LoVo (cell line): ENCODE measurements around the gene PLA2G12A.

ENCODE experiments used
- DNase-seq: peaks from one replicate; pipeline ENCODE4 v3.0.0-alpha.2; 2016; ENCODE audit warnings: low spot score

Gene PLA2G12A

GRCh38 chr4:109729718-109730618 is at the start of gene PLA2G12A:
PLA2G12A (minus strand) TSS chr4:109730070; CDS start chr4:109729809, 261 bp downstream.
- DNase-seq, result peak; percentile 90

DNA sequence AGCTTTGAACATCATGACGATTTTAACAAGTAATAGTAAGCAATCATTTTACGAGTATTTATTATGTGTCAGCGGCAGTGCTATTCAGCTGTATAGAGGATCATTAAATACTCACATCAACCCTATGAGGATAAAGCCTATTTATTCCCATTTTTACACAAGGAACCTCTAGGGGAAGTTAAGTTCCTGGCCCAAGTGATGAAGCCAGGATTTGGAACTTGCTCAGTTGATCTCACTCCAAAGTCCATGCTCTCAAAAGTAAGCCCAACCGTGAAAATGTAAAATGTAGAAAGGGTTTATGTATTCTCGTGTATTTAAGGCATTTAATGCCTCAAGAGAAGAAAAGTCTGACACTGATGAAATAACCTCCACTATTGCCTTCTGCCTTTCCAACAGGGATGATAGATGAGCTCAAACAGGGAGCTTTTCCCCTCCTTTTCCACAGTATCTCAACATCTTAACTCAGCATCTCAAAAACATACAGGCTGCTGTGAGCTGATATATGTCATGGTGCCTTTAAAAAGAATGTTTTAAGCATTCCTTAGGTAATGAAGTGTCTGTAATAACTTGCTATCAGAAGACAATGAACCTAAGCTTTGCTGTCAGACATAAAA is 35.0 kb upstream of the PLA2G12A start:
- DNase-seq, result no peak

- no peak for DNase-seq
These were observed 34.5 kb upstream of the PLA2G12A start for GRCh38 chr4:109764376-109764775.

DNA sequence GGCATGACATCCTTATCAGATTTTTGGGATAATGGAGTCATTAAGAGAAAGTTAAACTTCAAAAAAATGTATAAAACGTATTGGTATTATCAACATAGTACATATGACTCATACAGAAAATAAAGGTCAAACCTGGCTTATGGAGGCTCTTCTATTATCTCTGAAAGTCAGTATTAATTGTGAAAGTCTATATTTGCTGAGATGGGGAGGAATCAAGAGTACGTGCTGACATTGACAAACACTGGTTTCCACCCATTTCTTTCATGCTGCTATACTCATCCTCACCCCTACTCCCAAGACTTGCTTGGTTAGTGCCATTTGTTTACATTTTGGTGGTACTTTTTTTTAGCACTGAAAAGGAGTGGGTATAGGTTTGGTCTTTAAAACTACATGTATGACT is 30.8 kb upstream of the PLA2G12A start:
- no peak for DNase-seq

- DNase-seq, result no peak
These were observed 25.8 kb upstream of the PLA2G12A start for GRCh38 chr4:109755656-109756055.

DNA sequence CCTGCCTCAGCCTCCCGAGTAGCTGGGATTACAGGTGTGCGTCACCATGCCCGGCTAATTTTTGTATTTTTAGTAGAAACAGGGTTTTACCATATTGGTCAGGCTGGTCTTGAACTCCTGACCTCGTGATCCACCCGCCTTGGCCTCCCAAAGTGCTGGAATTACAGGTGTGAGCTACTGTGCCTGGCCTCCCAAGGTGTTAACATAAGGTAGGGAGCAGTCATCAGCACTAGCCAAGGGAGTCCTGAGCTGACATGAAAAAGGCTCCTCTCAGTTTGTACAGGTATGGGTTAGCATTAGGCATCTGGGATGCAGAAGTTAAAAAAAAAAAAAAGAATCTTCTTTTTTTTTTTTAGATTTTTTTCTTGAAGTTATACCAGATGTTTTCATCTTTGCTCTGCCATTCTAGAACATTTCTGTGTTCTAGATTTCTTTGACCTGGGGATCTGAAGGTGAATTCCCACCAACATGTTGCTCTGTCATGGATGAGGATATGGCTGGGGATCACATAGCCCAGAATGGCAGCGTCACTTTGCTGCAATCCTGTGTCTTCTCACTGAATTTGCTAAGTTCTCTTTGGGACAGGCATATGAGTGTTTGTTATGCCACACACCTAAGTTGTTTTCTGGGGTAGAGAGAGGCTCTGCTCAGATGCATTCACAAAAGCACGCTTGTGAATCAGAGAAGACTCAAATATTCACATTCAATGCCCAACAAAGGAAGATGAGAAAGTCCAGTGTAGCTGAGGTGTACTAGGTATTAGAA is 24.4 kb upstream of the PLA2G12A start:
- no peak for DNase-seq

- DNase-seq, result no peak
These were observed 22.7 kb upstream of the PLA2G12A start for GRCh38 chr4:109752525-109752924.

DNA sequence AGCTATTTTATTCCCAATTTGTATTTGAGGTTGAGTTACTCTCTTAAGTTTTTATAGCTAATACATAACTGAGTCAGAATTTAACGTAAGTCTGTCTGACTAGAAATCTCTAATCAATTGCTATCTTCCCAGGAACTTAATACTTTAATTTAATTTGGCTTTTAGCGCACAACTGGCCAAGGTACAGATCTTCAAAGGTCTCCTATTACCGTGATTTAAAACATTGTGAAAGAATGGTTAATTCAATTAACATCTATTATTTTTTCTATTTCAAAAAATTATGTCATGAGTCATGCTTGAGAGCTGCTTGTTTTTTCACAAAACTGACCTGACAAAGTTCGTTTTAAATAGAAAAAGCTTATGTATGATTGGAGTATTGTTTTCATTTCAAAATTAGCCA is 22.0 kb upstream of the PLA2G12A start:
- DNase-seq, result no peak

DNA sequence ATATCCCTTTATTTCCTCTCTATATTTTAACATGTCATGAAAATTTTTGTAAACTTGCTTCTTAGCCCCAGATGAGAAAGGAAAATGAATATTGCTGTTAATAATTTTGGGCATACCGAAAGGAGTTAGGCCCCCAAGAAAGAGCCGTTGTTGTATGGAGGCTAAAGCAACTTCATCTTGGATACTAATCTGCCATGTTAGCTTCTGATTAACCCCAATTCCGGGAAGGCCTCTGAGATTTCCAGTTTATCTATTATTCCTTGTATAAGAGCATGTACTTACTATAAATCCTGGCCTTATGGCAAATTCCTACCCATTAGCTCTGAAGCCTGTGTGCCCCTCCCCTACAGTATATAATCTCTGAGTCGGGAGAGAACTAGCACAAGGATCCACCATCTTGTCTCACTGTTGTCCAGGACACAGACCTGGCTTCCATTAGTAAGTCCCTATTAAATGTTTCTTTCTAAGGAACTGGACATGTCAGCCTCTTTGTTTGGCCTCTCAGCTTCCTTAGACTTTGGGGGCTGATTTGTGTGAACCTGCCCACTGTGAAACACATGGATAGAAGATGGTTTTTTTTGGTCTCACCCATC is 20.9 kb upstream of the PLA2G12A start:
- DNase-seq, result no peak

- DNase-seq, result no peak
These were observed 19.7 kb upstream of the PLA2G12A start for GRCh38 chr4:109749388-109750082.

DNA sequence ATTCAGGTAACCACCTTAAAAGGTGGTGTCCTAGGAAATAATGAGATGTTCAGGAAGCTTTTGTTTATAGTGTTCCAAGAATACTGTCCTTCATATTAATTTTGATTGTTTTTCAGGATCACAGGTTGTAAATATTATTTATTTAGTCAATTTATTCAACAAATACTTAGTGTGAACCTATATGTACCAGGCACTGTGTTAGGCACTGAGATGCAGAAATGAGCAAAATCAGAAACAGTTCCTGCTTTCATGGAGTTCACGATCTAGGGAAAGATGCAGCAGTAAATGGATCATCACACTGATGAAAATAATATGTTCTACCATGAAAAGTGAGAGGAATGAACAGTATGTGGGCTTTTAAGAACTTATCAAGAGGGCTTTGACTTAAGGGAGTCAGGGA is 18.2 kb upstream of the PLA2G12A start:
- no peak for DNase-seq

DNA sequence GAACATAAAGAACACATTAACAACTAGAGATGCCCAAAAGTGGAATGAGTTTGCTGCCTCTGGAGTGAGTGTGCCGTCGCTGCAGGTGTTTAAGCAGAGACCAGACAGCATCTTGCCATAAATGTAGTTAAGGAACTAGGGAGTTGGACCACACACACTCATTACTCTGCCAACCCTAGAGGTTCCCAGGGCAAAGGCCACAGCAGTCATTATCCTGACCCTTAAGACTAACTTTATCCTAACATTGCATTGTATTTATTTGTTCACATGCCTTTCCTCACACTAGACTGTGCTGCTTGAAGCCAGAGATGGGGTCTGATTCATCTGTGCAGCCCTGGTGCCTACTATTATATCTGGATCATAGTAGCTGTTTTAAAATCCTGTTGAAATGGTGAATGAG is 16.9 kb upstream of the PLA2G12A start:
- DNase-seq, result no peak

GRCh38 chr4:109745830-109746229 is 16.0 kb upstream of the PLA2G12A start:
- no peak for DNase-seq

- no peak for DNase-seq
These were observed 9.7 kb upstream of the PLA2G12A start for GRCh38 chr4:109739547-109739946.

- DNase-seq, result no peak
These were observed 8.4 kb upstream of the PLA2G12A start for GRCh38 chr4:109738104-109738872.

DNA sequence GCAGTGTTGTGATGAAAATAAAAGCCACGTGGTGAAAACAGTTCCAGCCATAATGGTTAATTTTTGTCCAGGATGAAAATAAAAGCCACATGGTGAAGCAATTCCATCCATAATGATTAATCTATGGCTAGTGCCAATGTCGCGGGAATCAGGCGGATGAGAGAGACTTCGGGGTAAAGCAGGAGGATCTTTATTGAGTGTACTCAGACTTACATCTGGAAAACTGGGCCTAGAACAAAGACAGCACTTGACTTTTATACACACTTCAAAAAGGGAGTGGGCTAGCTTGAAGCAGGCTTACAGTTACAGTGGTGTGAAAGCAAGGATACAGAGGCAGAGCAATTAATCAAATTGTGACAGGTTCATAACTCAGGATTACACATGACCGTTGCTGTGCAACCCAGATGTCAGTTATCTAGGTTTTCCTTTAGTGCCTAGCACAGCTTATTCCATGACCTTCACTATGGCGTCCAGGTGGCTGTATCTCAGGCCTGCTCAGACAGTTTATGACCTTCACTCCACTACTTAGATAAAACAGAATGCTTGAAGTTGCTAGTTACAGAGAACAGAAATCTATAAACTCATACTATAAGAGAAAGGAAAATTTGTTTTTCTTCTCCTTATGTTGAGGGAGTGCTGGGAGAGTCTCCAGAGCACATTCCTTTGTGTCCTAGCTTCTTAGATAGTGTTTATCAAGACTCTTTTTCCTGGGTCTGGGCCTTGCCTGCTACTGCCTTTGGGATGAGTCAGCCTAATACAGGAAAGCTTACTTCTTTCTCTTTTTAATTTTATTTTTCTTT is 5.9 kb upstream of the PLA2G12A start:
- no peak for DNase-seq

GRCh38 chr4:109733728-109734127 is 3.9 kb upstream of the PLA2G12A start:
- no peak for DNase-seq

GRCh38 chr4:109730619-109731545 is 1.0 kb upstream of the PLA2G12A start:
- no peak for DNase-seq

DNA sequence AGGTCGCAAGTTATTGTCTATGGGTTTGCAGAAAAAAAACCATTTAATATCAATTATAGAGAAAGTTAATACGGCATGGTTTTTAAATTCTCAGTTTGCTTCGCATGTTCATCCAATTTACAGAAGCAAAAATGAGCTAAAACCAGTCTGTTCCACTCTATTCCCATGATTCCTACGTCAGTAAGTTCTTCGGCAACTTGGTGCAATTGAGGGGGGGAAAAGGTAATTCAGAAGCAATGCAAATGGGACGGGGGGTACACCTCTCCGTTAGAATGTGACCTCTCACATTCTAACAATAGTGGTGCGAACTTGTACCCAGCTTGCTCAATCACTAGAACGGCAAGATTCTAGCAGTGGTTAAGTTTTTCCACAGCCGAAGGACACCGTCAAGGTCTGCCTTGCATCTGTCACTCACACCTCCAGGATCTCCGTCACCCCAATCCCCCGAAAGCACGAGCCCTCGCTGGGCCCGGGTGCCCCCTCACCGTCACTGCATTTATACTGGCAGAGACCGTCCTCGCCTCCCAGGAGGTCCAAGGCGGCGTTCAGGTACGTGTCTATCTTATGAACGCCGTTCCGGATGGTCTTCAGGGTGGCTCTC is 653 bp downstream of the PLA2G12A start:
- DNase-seq, result peak; percentile 22
